D341Med (cell line): ENCODE results near the gene PRDM11.
"Not testable (repeated sequence)": the region's sequence is repeated elsewhere in the genome, so short reads cannot be mapped to it uniquely, and the experiment has no call there.

Experiments used
- DNase-seq: peaks from one replicate; pipeline ENCODE4 v3.0.0; 2012; ENCODE audit warnings: low spot score

The PRDM11 gene

DNA sequence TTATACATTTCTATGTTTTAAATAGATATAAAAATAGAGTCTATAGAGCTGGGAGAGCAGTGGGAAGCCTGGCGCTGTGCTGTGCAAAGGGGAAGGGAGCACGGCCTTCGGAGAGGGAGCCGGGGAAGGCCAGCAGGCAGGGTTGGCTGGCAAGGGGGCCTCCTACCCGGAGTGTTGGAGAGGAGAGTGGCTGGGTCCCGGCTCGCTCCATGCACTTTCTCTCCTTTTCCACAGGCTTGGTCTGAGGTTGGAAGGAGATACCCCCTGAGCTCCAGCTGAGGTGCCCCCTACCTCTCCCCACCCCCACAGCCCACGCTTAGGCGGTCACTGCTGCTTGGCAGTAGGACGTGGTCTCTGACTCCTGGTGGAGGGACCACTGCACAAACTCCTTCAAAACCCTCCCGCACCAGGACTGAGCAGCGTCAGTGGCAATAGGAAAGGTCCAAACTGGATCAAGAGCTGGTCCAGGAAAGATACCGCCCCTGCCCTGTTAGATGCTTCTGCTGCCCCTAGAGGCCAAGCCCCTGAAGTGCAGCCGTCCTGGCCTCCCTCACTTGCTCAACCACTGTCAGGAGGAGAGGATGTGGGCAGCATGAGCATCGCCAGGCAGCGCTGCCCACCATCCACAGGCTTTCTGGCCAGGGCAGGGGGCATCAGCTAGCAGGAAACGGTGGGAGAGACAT lies 86.8 kb downstream of the PRDM11 start:
- DNase-seq, result peak; percentile 86

DNA sequence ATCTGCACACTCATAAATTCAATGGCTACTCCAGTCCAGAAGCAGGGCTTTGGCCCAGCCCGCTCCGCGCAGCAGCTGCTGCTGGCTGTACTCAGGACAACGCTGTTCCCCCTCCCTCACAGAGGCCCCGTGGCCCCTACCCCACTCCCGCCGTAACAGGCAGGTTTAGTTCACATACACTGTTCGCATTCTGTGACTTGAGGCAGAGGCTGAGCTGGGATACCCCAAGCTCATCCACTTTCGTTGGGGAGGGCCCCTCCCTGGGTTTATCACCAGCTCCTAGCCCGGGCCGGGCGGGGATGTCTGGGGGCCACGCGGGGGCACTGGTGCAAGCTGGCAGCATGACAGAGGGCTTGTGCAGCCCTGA lies 87.3 kb downstream of the PRDM11 start:
- DNase-seq, result no peak

DNA sequence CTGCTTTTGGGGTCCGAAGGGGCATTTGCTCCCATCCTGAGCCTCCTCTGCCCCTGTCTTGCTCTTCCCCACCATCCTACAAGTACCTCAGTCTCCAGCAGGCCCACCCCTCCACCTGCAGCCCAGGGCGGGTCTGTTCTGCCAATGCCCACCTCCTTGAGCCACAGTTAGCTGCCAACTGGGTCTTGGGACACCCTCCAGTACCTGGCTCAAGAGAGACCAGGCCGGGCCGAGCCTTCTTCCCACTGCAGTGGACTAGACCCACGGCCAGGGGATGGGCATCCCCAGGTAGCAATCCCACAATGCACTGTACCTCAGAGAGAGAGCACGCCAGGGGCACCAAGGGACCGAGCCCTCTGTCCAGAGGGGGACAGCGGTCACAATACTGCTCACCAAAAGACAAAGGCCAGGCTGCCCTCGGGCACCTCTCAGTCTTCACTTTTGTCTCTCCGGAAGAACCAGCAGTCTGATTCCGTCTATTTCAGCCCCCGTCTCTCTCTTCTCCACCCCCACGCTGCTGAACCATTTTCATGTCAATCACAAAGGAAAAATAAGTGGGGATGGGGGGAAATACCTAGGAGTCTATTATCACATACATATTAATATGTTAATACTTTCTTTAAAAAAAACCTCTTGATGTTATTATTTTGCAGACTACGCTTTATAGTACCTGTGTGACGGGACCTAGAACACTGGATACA lies 88.0 kb downstream of the PRDM11 start:
- DNase-seq, result no peak

DNA sequence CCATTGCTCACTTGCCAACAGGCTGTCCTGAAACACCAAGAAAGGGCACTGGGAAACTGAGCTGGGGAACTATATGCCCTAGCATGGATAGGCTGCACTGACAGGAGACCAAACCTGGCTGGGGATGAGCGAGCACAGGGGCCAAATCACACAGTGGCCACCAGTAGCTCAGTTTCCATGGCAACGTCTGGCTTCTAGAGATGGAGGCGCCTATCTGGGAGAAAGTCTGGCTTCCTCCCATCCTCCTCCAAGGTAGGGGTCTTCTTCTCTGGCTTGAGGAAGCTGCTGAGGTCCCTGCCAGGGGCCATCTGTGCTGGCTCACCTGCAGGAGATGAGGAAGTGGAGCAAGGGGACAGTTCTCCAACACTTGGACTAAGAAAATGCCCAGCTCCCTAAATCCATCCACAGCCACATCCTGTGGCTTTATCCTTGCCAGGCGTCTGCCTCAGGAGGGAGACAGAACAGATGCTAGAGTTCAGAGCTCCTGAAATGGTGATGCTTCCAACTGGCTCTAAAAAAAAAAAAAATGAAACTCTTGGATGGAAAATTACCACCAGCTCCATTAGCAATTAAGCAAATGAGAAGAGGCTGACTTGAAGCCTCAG lies 91.4 kb downstream of the PRDM11 start:
- DNase-seq, result no peak

DNA sequence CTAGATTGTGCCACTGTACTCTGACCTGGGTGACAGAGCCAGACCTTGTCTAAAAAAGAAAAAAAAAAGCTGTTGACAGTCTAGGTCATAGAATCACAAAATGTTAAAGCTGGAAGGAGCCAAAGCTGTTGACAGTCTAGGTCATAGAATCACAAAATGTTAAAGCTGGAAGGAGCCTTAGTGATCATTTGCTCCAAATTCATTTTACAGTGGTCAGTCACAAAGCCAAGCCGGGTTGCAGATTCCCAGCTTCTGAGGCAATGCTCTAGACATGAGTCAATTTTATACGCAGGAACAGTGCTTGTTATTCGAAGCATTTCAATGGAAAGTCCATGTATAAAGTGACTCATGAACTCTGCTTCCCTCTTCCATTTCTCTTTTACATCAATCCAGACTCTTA lies 92.3 kb downstream of the PRDM11 start:
- no peak for DNase-seq

DNA sequence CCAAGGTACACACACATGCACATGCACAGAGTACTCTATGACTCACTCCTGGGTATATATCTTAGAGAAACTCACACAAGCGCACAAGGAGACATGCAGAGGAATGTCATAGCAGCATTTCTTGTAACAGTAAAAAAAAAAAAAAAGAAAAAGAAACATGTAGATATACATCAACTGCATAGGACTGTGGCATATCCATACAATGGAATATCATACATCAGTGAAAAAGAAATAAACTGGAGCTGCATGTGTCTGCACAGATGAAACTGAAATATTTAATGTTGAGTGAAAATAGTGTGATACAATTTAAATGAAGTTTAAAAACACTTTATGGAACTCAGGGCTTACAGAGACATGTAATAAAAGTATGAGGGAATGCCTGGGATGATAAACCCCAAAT lies 93.3 kb downstream of the PRDM11 start:
- no peak for DNase-seq

DNA sequence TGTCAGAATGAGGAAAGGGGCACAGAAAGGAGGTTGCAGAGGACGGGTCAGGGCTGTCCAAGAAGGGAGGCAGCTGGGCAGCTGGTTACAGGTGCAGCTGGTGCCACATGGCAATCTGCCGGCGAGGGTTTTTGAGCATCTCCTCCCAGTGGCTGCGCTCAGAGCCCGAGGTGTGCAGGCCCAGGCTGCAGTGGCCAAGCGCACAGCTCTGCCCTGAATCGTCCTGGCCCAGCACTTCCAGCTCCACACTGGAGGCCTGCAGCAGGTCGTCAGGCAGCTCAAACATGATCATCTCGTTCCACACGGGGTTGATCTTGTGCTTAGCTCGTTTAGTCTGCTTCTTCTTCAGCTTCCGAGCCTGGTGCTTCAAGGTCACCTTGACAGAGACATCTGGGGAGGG lies 97.5 kb downstream of the PRDM11 start:
- DNase-seq, result no peak

DNA sequence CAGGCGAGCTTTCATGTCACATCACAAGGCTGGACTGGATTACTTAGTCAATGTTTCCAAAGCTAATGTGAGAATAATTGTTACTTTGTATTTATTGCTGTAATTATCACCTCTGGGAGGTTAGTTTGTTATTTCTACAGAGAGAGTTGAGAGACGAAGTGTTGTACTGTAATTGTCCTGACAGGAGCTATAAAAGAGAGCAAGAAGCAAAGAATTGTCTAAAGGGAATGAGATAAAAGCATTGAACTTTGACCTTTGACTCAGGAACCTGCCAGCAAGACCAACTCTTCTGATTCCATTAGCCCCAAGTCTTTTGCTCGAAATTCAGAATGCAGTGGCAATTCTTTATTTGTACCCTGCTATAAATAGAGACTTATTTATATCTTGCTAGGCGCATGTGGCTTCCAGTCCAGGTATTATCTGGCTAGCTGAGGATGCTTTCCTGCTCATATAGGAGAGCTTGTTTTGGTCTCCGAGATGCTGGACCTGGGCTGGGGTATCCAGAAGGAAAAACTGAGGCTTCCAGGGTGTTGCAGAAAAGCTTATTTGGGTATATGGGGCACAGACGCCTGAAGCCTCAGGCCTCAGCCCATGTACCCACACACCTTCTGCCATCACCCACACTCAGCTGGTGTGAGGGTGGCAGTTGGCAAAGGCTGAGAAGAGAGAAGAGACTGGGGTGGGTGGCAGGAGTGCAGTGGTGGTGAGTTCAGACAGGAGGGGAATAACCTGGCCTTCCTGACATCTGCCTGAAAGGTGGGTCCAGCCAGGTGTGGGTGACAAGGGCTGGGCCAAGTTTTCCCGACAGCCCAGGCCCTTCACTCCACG lies 99.0 kb downstream of the PRDM11 start:
- no peak for DNase-seq

DNA sequence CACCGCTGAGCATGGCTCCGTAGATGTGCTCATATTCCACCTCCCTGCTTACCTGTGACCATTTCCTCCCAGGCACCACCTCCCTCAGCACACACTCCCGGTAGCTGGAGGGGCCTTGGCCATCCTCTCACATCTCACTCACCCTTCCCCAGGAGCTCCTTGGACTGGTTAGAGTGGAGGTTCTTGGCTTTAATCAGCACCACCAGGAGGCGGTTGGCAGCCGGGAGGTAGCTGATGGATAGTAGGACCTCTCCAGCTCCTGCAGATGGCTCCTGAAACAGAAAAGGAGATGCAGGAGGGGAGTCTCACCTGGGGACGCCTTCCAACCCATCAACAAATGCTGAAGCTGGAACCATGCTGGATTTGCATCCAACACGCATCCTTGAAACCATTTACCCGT lies 99.8 kb downstream of the PRDM11 start:
- no peak for DNase-seq

DNA sequence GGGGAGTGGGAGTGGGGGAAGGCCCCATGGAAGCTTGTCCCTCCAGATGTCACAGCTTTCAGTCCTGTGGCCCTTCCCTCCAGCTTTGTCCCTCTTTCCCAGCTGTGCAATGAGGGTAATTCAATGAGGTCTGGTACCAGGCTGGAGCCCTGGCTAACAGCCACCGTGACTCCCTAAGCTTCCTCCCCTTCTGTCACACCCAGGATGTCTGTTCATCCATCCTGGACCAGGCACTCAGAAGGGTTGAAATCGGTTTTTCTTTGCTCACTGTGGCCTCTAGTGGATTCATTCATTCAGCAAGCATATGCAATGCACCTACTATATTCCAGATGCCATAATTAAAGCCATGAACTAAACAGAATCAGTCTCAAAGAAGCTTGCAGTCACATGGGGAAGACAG lies 101.0 kb downstream of the PRDM11 start:
- DNase-seq, result no peak

DNA sequence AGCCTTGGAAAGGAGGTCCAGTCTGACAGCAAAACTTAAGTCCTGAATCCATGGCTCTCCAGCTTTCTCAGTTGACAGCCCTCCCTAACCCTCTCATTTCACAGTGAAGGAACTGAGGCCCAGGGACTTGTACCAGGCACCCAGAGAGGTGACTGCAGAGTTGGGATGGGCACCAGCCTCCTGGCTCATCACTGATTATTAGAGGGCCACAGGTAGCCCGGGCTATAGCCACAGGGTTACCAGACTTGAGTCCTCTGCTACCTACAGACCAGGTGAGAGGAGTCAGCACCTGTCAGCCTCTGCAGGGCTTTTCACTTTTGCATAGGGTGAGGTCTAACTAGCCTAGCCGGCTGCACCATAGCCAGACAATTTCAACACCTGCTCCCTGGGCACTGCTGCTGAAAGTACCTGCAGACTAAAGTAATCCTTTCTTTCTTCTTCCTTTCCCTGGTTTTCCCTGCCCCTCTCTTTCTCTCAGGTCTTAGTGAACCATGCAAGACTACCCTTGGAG lies 102.1 kb downstream of the PRDM11 start:
- no peak for DNase-seq

DNA sequence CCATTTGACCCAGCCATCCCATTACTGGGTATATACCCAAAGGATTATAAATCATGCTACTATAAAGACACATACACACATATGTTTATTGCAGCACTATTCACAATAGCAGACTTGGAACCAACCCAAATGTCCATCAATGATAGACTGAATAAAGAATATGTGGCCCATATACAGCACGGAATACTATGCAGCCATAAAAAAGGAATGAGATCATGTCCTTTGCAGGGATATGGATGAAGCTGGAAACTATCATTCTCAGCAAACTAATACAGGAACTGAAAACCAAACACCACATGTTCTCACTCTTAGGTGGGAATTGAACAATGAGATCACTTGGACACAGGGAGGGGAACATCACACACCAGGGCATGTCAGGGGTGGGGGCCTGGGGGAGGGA lies 102.9 kb downstream of the PRDM11 start:
- DNase-seq, result not testable (repeated sequence)

DNA sequence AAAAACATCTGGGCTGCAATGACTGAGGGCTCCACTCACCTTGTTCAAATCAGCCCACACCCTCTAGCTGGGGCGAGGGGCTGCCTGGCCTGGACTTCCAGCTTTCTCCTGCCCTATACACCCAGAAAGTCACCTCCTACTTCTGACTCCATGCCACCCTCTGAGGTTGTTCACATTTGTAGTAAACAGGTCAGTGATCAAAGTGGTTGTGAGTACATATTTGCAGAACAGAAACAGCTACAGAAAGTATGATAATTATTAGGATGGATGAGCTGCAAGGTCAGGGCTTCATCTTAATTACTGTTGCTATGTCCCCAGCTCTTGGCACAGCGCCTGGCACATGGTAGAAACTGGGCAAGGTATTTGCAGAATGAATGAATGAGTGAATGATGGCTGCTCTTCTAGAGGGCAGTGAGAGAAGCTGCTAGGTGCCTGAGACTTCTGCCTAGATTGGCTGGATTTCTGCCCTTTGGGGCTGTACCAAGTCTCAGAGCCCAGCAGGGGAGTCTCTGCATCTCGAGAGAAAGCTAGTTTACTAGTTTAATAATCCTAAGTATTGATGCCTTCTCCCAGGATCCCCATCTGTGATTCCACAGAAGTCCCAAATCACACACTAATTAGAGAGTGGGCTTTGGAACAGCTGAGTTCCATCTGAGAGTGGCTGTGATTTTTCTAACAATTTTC lies 103.7 kb downstream of the PRDM11 start:
- DNase-seq, result no peak

DNA sequence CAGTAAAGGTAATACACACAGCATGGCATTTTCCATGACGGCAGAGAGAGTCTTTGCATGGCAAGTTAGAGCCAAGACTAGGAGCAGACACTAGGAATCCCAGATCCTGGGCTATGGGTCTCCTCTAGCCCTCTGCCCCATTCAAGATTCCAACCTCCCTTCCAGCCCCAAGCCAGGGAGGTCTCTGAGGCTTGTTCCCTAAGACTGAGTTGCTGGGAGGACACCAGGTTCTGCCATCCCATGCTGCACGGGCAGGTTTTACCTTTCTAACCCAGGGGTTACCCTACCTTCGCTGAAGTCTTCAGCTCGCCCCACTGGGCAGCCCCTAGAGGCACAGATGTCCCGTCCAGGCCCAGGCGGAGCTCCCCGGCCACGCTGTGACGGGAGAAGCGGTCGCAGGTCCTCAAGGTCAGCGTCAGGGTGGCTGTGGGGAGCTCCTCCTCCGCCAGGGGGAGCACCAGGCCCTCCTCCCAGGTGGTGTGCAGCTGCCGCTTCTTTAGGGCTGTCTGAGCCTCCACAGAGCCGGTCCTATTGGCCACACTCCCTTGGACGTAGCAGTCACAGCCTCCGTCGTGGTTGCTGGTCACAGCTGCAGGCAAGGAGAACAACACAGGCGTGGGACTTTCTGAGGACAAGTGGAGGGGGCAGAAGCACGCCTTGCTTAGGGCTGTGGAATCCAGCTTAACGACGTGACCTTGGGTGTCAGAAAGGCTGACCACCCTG lies 105.9 kb downstream of the PRDM11 start:
- DNase-seq, result peak; percentile 86

DNA sequence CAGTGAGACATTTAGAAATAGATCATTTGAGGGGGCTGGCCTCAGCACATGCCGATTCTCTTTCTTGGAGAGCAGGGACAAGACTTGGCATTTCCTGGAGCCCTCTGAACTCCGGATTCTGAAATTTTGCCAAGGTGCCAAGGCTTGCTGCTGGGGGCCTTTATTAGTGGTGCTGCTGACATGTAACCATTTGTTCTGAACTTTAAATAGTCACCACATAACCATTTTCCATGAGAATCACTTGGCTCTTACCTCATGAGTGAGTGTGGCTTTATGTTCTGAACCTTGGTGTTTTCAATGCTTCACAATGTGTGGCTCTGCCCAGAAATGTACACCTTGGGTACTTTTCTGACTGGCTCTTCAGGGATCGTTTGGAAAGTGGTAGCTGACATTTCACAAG lies 106.4 kb downstream of the PRDM11 start:
- no peak for DNase-seq

DNA sequence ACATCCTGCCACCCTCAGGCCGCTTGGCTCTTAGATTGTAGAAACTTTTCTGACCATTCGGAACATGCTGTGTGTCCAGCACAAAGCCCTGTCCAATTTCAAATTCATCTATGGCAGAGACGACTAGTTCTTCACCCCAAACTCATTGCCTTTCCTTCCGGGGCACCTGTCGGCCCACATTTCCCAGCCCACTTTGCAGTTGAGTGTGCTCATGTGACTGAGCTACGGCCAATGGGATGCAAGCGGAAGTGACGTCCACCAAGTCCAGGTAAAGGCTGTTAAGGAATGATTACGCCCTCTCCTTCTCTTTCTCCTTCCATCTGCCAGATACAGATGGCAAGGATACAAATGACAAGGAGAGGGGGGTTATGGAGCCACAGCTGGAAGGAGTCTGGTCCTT lies 107.2 kb downstream of the PRDM11 start:
- no peak for DNase-seq

DNA sequence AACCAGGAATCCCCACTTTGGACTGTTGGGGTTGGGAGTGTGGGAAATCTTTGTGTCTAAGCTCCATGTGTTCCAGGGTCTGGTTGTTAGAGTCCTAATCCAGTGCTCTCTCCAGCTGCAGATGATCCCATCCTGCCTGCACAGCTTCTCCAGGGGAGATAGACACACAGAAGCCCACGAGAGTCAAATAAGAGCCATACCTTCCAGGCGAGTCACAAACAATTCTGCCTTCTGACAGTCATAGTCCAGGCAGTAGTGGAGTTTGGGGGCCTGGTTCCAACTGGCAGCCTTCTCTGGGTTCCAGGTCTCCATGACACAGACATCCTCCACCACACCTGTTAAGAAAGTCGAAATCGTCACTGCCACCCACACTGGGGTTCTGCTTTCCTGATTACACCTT lies 107.6 kb downstream of the PRDM11 start:
- DNase-seq, result no peak

DNA sequence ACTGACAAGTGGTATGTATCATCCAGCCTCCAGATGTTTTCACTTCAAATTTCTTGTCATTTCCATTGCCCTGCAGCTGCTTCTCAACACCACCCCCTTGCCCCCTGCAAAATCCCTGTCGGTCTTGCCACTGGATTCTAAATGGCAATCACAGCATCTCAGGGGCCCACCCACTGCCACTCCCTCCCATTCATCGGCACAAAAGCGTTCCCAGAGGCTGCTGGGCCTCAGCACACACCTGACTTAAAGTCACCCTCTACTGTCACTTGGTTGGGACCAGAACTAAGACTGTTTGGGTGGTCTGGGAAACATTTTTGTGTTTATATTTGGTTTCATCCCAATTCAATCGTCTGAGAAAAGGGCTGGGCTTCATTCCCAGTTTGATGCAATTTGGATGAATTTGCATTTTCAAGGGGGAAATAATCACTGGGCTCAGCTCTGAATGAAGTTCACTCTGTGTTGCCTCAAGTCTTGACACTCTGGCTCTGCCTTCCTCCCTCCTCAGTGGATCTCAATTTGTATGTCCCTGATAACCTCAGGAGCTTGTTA lies 112.6 kb downstream of the PRDM11 start:
- no peak for DNase-seq

DNA sequence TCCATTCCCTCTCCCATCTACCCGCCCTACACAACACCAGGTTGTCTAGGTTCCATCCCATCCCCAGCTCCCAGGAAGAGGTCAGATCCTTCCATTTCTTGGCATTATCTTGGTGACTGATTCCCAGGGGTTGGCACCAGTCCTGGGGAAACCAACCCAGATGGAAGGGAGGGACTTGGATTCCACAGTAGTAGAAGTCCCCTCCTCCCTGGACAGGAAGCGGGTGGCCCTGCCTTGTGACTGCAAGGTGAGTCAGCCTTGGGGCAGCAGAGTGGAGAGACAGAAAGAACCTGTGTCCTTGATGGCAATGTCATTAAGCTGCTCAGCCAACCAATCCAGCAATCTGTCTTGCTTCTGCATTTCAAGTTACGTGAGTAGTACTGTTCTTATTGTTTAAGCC lies 113.2 kb downstream of the PRDM11 start:
- no peak for DNase-seq

DNA sequence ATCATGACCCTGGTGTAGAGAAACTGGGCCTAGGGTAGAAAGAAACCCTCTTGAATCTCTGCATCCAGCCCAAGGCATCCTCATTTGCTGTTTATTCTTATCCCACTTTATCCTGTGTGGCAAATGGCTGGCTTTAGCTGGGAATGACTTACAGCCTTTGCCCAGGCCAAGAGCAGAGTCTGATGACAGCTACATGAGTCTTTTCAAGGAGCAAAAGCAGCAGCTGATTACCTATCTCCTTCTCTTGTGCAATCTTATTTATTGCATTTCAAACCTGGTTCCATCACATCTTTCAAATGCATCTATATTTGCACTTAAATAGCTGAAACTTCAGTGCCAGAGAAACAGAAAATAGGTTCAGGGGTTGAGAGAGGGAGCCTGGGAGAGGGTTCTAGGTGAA lies 113.6 kb downstream of the PRDM11 start:
- DNase-seq, result no peak

DNA sequence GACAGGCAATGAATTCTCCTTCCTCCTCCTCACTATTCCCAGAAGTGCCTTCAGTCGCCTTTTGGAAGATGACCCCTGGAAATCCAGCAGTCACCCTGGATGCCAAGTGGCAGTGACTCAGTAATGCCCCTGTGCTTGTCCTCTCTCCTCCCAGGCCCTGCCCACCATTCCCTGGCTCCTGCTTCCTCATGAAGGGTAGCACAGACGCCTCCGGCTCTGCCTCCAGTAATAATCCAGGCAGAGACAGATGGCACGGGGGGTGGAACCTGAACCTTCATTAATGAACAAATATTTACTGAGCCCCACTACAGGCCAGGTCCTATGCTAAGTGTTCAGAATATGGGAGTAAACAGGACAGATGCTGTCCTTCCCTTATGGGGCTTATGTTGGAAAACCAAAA lies 116.5 kb downstream of the PRDM11 start:
- peak; percentile 52 for DNase-seq
